Measurements from ENCODE around the gene GPN2.
"Not testable (repeated sequence)": the region's sequence is repeated elsewhere in the genome, so short reads cannot be mapped to it uniquely, and the experiment has no call there.

The GPN2 gene

DNA sequence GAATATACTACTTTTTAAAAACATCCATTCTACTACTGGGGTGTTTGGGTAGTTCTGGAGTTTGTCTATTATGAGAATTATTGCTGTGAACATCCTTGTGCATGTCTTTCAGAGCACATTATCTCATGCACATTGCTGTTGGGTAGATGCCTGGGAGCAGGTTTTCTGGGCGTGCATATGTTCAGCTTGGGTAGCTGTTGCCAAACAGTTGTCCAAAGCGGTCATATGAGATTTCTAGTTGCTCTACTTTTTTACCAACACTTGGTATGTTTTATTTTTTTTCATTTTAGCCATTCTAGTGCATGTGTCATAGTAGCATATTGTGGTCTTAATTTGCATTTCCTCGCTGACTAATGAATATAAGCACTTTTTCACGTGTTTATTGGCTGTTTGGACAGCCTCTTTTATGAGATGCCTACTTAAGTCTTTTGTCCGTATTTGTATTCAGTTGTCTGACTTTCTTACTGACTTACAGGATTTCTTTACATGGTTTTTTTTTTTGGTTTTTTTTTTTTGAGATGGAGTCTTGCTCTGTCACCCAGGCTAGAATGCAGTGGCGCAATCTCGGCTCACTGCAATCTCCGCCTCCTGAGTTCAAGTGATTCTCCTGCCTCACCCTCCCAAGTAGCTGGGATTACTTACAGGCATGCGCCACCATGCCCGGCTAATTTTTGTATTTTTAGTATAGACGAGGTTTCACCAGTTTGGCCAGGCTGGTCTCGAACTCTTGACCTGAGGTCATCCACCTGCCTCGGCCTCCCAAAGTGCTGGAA lies 45.5 kb downstream of the GPN2 start:
- DNase-seq (ENCODE audit: low read depth): no peak
- TF ChIP-seq, protein P1, sequence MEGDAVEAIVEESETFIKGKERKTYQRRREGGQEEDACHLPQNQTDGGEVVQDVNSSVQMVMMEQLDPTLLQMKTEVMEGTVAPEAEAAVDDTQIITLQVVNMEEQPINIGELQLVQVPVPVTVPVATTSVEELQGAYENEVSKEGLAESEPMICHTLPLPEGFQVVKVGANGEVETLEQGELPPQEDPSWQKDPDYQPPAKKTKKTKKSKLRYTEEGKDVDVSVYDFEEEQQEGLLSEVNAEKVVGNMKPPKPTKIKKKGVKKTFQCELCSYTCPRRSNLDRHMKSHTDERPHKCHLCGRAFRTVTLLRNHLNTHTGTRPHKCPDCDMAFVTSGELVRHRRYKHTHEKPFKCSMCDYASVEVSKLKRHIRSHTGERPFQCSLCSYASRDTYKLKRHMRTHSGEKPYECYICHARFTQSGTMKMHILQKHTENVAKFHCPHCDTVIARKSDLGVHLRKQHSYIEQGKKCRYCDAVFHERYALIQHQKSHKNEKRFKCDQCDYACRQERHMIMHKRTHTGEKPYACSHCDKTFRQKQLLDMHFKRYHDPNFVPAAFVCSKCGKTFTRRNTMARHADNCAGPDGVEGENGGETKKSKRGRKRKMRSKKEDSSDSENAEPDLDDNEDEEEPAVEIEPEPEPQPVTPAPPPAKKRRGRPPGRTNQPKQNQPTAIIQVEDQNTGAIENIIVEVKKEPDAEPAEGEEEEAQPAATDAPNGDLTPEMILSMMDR (conservative IDR thresholded peaks at IDR 0.05; ENCODE audit: control insufficient read depth, insufficient read depth, low read depth, low read length): no peak
- H3K4me3 ChIP-seq (ENCODE audit: control insufficient read depth, low read depth, low read length): no peak overlapping the region

DNA sequence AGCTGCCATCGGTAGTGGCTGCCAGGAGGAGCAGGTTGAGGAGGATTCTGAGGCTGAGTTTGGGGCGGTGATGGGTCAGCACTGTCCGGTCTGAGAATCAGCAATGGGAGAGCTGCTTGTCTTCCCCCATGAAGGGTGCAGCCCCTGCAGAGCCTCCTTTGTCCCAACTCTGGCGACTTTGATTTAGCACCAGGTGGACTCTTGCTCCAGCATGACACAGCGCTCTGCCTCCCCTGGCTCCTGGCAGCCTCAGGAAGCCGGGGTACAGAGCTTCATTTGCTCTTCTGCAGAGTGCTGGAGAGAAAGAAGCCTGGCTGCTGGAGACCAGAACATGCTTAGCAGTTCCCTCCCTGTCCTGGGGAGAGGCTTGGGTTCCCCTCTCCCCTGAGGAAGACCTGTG lies 50.3 kb downstream of the GPN2 start:
- no peak for DNase-seq (ENCODE audit: low read depth)
- no peak overlapping the region for H3K4me3 ChIP-seq (ENCODE audit: control insufficient read depth, low read depth, low read length)
- TF ChIP-seq, protein P1 (conservative IDR thresholded peaks at IDR 0.05; ENCODE audit: control insufficient read depth, insufficient read depth, low read depth, low read length): no peak

DNA sequence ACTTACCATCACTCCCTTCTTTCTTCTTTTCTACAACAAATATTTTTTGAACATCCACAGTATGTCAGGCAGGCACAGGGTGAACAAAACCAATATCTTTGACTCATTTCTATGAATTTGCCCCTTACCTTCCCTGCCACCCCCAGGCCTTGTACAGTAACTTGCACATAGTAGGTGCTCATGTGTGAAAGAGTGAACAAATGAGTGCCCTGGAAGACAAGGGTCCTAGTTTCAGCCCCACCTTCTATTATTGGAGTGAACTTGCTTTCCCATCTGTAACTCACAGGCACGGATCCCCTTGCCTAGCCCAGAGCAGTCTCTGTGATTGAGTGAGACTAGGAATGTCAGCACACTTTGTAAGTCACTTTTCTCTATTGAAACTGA lies 50.8 kb downstream of the GPN2 start:
- TF ChIP-seq, protein P1 (conservative IDR thresholded peaks at IDR 0.05; ENCODE audit: control insufficient read depth, insufficient read depth, low read depth, low read length): no peak
- no peak overlapping the region for H3K4me3 ChIP-seq (ENCODE audit: control insufficient read depth, low read depth, low read length)
- DNase-seq (ENCODE audit: low read depth): no peak

DNA sequence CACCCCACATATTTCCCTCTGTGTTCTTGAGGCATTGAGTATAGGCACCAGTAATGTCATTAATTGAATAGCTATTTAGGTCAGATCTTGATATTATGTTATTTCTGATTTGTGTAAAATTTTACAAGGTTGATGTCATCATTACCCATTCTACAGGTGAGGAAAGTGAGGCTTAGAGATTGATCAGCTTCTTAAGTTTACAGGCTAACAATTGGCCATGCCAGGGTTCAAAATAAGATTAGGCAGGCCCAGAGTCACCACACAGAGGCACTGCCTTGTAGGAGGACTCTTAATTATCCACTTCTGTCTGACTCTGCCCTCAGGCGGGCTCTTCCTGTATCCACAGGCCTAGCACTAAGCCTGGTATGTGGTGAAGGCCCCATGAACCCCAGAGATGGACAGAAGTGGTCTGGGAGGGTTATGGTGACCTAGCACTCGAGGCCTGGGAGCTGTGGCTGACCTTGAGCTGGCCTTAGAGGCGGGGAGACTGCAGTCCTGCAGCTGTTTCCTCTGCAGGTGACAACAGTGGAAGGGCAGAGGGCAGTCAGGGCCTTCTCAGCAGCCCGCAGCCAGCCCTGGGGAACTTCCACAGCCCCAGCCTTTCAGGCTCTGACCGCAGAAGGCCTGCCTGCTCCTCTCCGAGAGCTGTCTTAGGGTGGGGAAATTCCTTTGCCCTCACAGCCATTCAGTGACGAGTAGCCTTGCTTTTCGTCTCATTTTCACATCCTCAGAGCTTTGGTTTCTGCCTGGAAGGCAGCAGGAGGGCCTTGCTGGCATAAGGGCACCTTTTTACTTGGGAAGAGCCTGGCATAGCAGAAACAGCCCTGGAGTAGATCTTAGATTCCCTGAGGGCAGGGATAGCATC lies 51.4 kb downstream of the GPN2 start:
- no peak overlapping the region for H3K4me3 ChIP-seq (ENCODE audit: control insufficient read depth, low read depth, low read length)
- TF ChIP-seq, protein P1 (conservative IDR thresholded peaks at IDR 0.05; ENCODE audit: control insufficient read depth, insufficient read depth, low read depth, low read length): no peak

DNA sequence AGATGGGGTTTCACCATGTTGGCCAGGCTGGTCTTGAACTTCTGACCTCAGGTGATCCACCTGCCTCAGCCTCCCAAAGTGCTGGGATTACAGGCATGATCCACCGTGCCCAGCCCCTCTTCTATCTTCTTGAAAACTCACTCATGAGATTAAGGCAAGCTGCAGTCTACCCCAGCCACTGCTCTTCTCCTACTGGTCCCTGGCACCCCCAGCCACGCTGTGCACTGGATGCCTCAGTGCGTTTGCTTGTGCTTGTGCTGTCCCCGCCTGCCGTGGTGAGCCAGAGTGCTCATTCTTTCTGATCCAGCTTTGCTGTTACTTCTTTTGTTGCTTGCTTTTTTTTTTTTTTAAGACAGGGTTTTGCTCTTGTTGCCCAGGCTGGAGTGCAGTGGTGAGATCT lies 52.4 kb downstream of the GPN2 start:
- DNase-seq (ENCODE audit: low read depth); H3K4me3 ChIP-seq (ENCODE audit: control insufficient read depth, low read depth, low read length): not testable (repeated sequence)

More for the DNA sequence above, 51.4 kb downstream of the GPN2 start:
- no peak for DNase-seq (ENCODE audit: low read depth)

DNA sequence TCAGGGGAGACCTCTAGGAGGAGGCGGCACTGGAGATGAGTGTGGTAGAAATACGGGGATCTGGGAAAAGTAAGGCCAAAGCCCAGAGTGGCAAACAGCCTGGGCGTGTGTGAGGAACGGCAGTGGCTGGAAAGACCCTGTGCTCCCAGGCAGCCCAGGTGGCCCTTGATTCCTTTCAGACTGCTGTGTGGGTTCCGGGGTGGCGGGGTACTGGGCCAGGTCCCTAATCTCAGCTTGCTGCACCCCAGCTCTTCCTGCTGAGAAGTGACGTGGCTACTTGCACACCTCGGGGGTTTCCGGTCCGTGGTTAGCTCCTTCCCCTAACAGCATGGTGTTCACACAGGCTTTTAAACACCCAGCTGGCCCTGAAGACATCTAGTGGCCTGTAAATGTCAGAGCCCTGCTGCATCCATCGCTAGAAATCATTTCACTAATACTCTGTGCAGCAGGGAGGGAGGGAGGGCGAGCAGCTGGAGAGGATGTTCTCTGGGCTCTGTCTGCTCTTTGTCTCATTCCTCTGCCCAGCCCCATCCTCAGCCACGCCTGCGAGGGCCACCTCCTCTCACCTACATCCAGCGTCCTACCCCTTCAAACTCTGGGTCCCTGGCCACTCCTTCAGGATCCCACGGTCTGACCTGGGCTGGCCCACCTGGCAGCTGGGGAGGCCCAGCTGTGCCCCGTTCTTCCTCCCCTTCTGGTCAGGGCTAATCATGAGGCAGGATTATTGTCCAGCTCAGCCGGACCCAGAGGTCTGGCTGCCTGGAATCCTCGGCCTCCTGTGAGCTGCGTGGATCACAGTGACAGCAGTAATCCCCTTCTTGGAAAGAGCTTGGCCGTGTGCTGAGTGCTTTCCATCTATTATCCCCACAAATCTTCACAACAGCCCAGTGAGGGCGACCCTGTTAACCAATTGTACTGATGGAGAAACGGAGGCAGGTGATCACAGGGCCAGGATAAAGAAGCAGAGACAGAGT lies 56.4 kb downstream of the GPN2 start:
- TF ChIP-seq, protein P1 (conservative IDR thresholded peaks at IDR 0.05; ENCODE audit: control insufficient read depth, insufficient read depth, low read depth, low read length): no peak
- no peak overlapping the region for H3K4me3 ChIP-seq (ENCODE audit: control insufficient read depth, low read depth, low read length)
- no peak for DNase-seq (ENCODE audit: low read depth)
